SK-N-SH (cell line): Measurements from ENCODE around the gene LDB2. TPM values are rescaled to one million over a fixed set of nuclear protein-coding genes. Genes with fewer than 3 reads are reported as not detected.

Experiments used
- CTCF ChIA-PET: fragments of 300-600, 350-600 bp; formaldehyde crosslinking; extraction: SDS; loops from one replicate; lab custom pipeline; 2021; lab: Yijun Ruan, JAX
- POLR2A ChIA-PET: fragments of 350-600 bp; sonication (Branson Sonifier 250); formaldehyde crosslinking; extraction: SDS; loops from one replicate; lab custom pipeline; 2020; ENCODE audit warnings: antibody characterized with exemption, inconsistent platforms; lab: Yijun Ruan, JAX
- DNase-seq: peaks from one replicate; pipeline ENCODE4 v3.0.0; 2012
- H2AFZ ChIP-seq: fragments of 200-600 bp; sonication (generic); 2 replicates; pipeline ENCODE4 v1.8.1; 2016; ENCODE audit warnings: antibody characterized with exemption, mild to moderate bottlenecking, low read depth
- H3F3A ChIP-seq: fragments of 200-600 bp; sonication (generic); replicated peaks from 2 replicates; pipeline ENCODE3; 2016; ENCODE audit warnings: antibody characterized with exemption, mild to moderate bottlenecking; ENCODE audit not compliant: insufficient read depth
- H3K27ac ChIP-seq, 2 experiments: fragments of 200-500 bp in 1 of 2; fragments of 200-600 bp in 1 of 2; sonication (Bioruptor generic) in 1 of 2; sonication (generic), shearing (Covaris generic) in 1 of 2; 2 replicates each; pipeline versions ENCODE4 v1.5.1 to v1.6.1; 2014 to 2016; ENCODE audit warnings: low read depth in 2 of 2, inconsistent platforms in 1 of 2, low read length in 1 of 2, mild to moderate bottlenecking in 1 of 2, mixed read lengths in 1 of 2
- H3K27me3 ChIP-seq: fragments of 200-600 bp; sonication (generic), shearing (Covaris generic); 2 replicates; pipeline ENCODE4 v1.6.1; 2016; ENCODE audit warnings: mixed run types; ENCODE audit not compliant: insufficient read depth
- H3K36me3 ChIP-seq, 2 experiments: fragments of 200-500 bp in 1 of 2; fragments of 200-600 bp in 1 of 2; sonication (Bioruptor generic) in 1 of 2; sonication (generic) in 1 of 2; replicated peaks in 1 of 2; 2 replicates each; pipeline versions ENCODE3 to v1.5.1; 2014 to 2016; ENCODE audit warnings: low read length in 1 of 2, mild to moderate bottlenecking in 1 of 2; ENCODE audit not compliant: insufficient read depth in 2 of 2, control insufficient read depth in 1 of 2
- H3K4me1 ChIP-seq, 2 experiments: fragments of 200-500 bp in 1 of 2; fragments of 200-600 bp in 1 of 2; sonication (Bioruptor generic) in 1 of 2; sonication (generic), shearing (Covaris generic) in 1 of 2; 2 replicates each; pipeline versions ENCODE4 v1.5.1 to v1.6.1; 2014 to 2016; ENCODE audit warnings: low read depth in 1 of 2, low read length in 1 of 2, mixed run types in 1 of 2; ENCODE audit not compliant: insufficient read depth in 2 of 2, control insufficient read depth in 1 of 2
- H3K4me2 ChIP-seq: fragments of 200-600 bp; sonication (generic), shearing (Covaris generic); 2 replicates; pipeline ENCODE4 v1.6.1; 2017; ENCODE audit warnings: mixed run types
- H3K4me3 ChIP-seq, 2 experiments: fragments of 200-500 bp in 1 of 2; fragments of 200-600 bp in 1 of 2; sonication (Bioruptor generic) in 1 of 2; sonication (generic), shearing (Covaris generic) in 1 of 2; 2 replicates each; pipeline versions ENCODE4 v1.5.1 to v1.8.1; 2014 to 2016; ENCODE audit warnings: low read depth in 2 of 2, inconsistent platforms in 1 of 2, low read length in 1 of 2, mild to moderate bottlenecking in 1 of 2, mixed read lengths in 1 of 2, moderate library complexity in 1 of 2
- H3K79me2 ChIP-seq: fragments of 200-600 bp; sonication (generic); 2 replicates; pipeline ENCODE4 v1.8.1; 2017; ENCODE audit warnings: mild to moderate bottlenecking; ENCODE audit not compliant: insufficient read depth
- H3K9ac ChIP-seq: fragments of 200-600 bp; sonication (generic); 2 replicates; pipeline ENCODE4 v1.6.1; 2017; ENCODE audit warnings: mixed run types
- H3K9me2 ChIP-seq: fragments of 200-600 bp; sonication (generic); 2 replicates; pipeline ENCODE4 v1.6.1; 2017; ENCODE audit warnings: mixed run types
- H3K9me3 ChIP-seq: fragments of 200-600 bp; sonication (generic); 2 replicates; pipeline ENCODE4 v1.6.1; 2017; ENCODE audit warnings: mixed run types, mild to moderate bottlenecking, moderate library complexity
- H4K20me1 ChIP-seq: fragments of 200-600 bp; sonication (generic); 2 replicates; pipeline ENCODE4 v1.6.1; 2017; ENCODE audit warnings: mild to moderate bottlenecking, mixed run types; ENCODE audit not compliant: insufficient read depth
- CTCF ChIP-seq: fragments of 200-600 bp; sonication (generic); IDR thresholded peaks from 2 replicates; pipeline ENCODE4 v1.6.1; 2017; ENCODE audit warnings: antibody characterized with exemption, mild to moderate bottlenecking, moderate library complexity
- ELF1 ChIP-seq: IDR thresholded peaks from 2 replicates; pipeline ENCODE4 v1.4.0; 2012
- EP300 ChIP-seq, 2 experiments: IDR thresholded peaks; 2 replicates each; pipeline versions ENCODE4 v1.4.0 to v1.6.1; 2012; ENCODE audit warnings: borderline replicate concordance in 1 of 2, low read depth in 1 of 2, low read length in 1 of 2
- FOXM1 ChIP-seq: IDR thresholded peaks from 2 replicates; pipeline ENCODE4 v1.4.0; 2012; ENCODE audit warnings: low read depth, mild to moderate bottlenecking
- GABPA ChIP-seq: IDR thresholded peaks from 2 replicates; pipeline ENCODE4 v1.4.0; 2012; ENCODE audit warnings: low read depth, mild to moderate bottlenecking
- IRF3 ChIP-seq: fragments of 150-350 bp; IDR thresholded peaks from 2 replicates; pipeline ENCODE4 v1.6.1; 2016; ENCODE audit warnings: mild to moderate bottlenecking, low read depth, low read length
- MXI1 ChIP-seq: IDR thresholded peaks from 2 replicates; pipeline ENCODE4 v1.6.1; 2012; ENCODE audit warnings: mild to moderate bottlenecking, low read depth, low read length, improper control_type of control experiment
- NFIC ChIP-seq: IDR thresholded peaks from 2 replicates; pipeline ENCODE4 v1.4.0; 2012; ENCODE audit warnings: borderline replicate concordance
- NRF1 ChIP-seq: IDR thresholded peaks from 2 replicates; pipeline ENCODE4 v1.6.1; 2012; ENCODE audit warnings: low read depth, mild to moderate bottlenecking, low read length
- PBX3 ChIP-seq: IDR thresholded peaks from 2 replicates; pipeline ENCODE4; 2012
- RAD21 ChIP-seq: IDR thresholded peaks from 2 replicates; pipeline ENCODE4 v1.6.1; 2012; ENCODE audit warnings: mild to moderate bottlenecking, low read length
- REST ChIP-seq: IDR thresholded peaks from 2 replicates; pipeline ENCODE4 v1.6.1; 2012; ENCODE audit warnings: mild to moderate bottlenecking, low read depth, low read length, moderate library complexity
- RFX5 ChIP-seq: IDR thresholded peaks from 2 replicates; pipeline ENCODE4 v1.6.1; 2012; ENCODE audit warnings: mild to moderate bottlenecking, improper control_type of control experiment, low read length
- SMC3 ChIP-seq: IDR thresholded peaks from 2 replicates; pipeline ENCODE4 v1.6.1; 2012; ENCODE audit warnings: low read depth, low read length, improper control_type of control experiment
- TEAD4 ChIP-seq: IDR thresholded peaks from 2 replicates; pipeline ENCODE4 v1.4.0; 2012; ENCODE audit warnings: mild to moderate bottlenecking, borderline replicate concordance; ENCODE audit not compliant: insufficient read depth
- USF1 ChIP-seq: IDR thresholded peaks from 2 replicates; pipeline ENCODE4 v1.4.0; 2012; ENCODE audit warnings: low read depth, borderline replicate concordance
- USF2 ChIP-seq: fragments of 150-350 bp; IDR thresholded peaks from 2 replicates; pipeline ENCODE4 v1.6.1; 2017; ENCODE audit warnings: antibody characterized with exemption, low read length, low read depth, borderline replicate concordance
- YY1 ChIP-seq: IDR thresholded peaks from 2 replicates; pipeline ENCODE4 v1.4.0; 2012; ENCODE audit warnings: low read depth, mild to moderate bottlenecking
- ZBTB33 ChIP-seq: IDR thresholded peaks from 2 replicates; pipeline ENCODE4 v1.4.0; 2012; ENCODE audit warnings: low read depth, borderline replicate concordance
- WGBS: methylation state at CpG from one replicate; pipeline ENCODE4 v1.1.6; 2017; ENCODE audit warnings: low lambda C conversion rate; 5-methylcytosine and 5-hydroxymethylcytosine counted together
- polyA plus RNA-seq, 3 experiments: library from polyadenylated mRNA; depleted of rRNA; stranded (reverse); fragments of >200 nt; gene quantifications; 2 replicates each; pipeline ENCODE4 v1.2.3, GENCODE V29; 2012

LDB2 gene
- polyA plus RNA-seq, 1 of the 3 experiments (the other 2 are of a cell fraction): 11.0 TPM

GRCh38 chr4:16641971-16642370 lies 256.5 kb downstream of the LDB2 start:
- H3K36me3 ChIP-seq: no peaks in the 10 kb centered on the region
- no peak overlapping the region for H2AFZ ChIP-seq
- no peak overlapping the region for H3K4me2 ChIP-seq
- no peak overlapping the region for H3K9ac ChIP-seq
- H3K9me2 ChIP-seq: no peaks in the 10 kb centered on the region
- no peaks in the 10 kb centered on the region for H3K27me3 ChIP-seq
- no peaks in the 10 kb centered on the region for H3F3A ChIP-seq
- 72% methylated on average over 1 of the region's 1 CpG for WGBS
- H3K27ac ChIP-seq: no peak overlapping the region
- no peaks in the 10 kb centered on the region for H4K20me1 ChIP-seq
- H3K4me3 ChIP-seq: no peak overlapping the region
- ChIA-PET CTCF (interaction anchor here (0.6 to 3.9 kb wide), 18 partner anchors 13 to 686 kb away, joined by 3 to 36 read pairs (median 4); no protein-coding TSS in a partner anchor), POLR2A (no interaction called here)
- DNase-seq: no peak
- no peaks in the 10 kb centered on the region for H3K79me2 ChIP-seq
- peaks cover 0 to 19% of the 10 kb centered on the region in 2 experiments; a peak in 1 of 4 replicates for H3K4me1 ChIP-seq
- no peaks in the 10 kb centered on the region for H3K9me3 ChIP-seq
- no peak for TF ChIP-seq PBX3
- no peak for TF ChIP-seq USF1
- TF ChIP-seq ZBTB33: no peak
- TF ChIP-seq NFIC: no peak
- no peak for TF ChIP-seq YY1
- TF ChIP-seq RAD21: no peak
- TF ChIP-seq GABPA: no peak
- TF ChIP-seq TEAD4: no peak
- no peak for TF ChIP-seq MXI1
- no peak for TF ChIP-seq FOXM1
- no peak for TF ChIP-seq REST
- no peak for TF ChIP-seq USF2
- no peak for TF ChIP-seq IRF3
- no peak for TF ChIP-seq CTCF
- no peak for TF ChIP-seq EP300 (IDR thresholded peaks at IDR 0.05; ENCODE audit: borderline replicate concordance in 1 of 2, low read depth in 1 of 2, low read length in 1 of 2)
- no peak for TF ChIP-seq NRF1
- TF ChIP-seq RFX5: no peak
- TF ChIP-seq SMC3: no peak
- no peak for TF ChIP-seq ELF1
